ENCODE results near the gene LSAMP.

LSAMP gene

DNA sequence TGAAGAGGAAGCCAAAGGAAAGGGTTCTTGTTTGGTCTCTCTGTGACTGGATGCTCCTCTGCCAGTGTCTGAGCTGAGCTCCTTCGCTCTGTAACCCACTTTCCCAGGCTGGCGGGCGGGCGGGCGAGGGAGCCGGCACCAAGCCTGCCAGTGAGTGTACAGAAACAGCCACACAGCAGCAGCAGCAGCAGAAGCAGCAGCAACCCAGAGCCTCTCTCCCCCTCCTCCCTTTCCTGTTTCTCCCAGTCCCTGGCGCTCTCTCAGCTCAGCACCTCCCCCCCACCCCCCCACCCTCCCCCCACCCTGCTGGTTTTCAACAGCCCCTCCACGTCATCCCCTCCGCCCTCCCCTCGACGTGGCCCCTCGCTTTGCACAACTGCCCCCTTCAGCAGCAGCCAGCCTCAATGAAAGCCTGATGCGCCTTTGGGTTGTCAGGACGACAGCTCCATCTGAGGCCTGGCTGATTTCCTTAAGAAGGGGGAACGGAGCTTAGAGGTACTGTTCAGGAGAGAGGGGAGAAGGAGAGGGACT lies at the start of gene LSAMP:
Gene LSAMP, minus strand, starts transcription at position 177 of the 531 bp plus-strand sequence.
- Histone ChIP-seq H3K4me1 (ENCODE audit: insufficient read depth, low read length) (peaks cover 25% of the 10 kb centered on the region; the same call in 1 of the 2 replicates), H3K9ac (ENCODE audit: low read depth, low read length) (peak within 1 kb of the TSS; percentile 69), H3K36me3 (ENCODE audit: insufficient read depth, low read length) (no peaks in the 10 kb centered on the region), H3K9me3 (ENCODE audit: control insufficient read depth, insufficient read depth, low read length) (no peaks in the 10 kb centered on the region)

DNA sequence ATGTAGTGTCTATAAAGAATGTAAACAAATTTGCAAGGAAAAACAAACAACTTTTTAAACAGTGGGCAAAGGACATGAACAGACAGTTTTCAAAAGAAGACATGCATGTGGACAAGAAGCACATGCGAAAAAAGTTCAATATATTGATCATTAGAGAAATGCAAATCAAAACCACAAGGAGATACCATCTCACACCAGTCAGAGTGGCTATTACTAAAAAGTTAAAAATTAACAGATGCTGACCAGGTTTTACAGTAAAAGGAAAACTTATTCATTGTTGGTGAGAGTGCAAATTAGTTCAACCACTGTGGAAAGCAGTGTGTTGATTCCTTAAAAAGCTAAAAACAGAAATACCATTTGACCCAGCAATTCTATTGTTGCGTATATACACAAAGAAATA lies 47.1 kb upstream of the LSAMP start:
- H3K4me1 ChIP-seq (ENCODE audit: insufficient read depth, low read length): no peaks in the 10 kb centered on the region
- H3K9me3 ChIP-seq (ENCODE audit: control insufficient read depth, insufficient read depth, low read length): no peaks in the 10 kb centered on the region
- H3K9ac ChIP-seq (ENCODE audit: low read depth, low read length): no peak overlapping the region
- H3K36me3 ChIP-seq (ENCODE audit: insufficient read depth, low read length): no peaks in the 10 kb centered on the region

DNA sequence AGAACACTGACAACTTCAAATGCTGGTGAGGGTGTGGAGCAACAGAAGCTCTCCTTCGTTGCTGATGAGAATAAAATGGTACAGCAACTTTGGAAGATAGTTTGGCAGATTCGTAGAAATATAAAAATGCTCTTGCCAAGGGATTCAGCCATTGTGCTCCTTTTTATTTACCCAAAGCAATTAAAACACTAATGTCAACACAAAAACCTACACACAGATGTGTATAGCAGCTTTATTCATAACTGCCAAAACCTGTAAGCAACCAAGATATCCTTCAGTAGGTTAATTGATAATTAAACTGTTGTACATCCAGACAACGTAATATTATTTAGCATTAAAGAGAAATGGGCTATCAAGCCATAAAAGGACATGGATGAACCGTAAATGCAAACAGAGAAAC lies 37.8 kb upstream of the LSAMP start:
- Histone ChIP-seq H3K9me3 (ENCODE audit: control insufficient read depth, insufficient read depth, low read length) (peaks cover 12% of the 10 kb centered on the region), H3K36me3 (ENCODE audit: insufficient read depth, low read length) (no peaks in the 10 kb centered on the region), H3K4me1 (ENCODE audit: insufficient read depth, low read length) (no peaks in the 10 kb centered on the region), H3K9ac (ENCODE audit: low read depth, low read length) (no peak overlapping the region)

DNA sequence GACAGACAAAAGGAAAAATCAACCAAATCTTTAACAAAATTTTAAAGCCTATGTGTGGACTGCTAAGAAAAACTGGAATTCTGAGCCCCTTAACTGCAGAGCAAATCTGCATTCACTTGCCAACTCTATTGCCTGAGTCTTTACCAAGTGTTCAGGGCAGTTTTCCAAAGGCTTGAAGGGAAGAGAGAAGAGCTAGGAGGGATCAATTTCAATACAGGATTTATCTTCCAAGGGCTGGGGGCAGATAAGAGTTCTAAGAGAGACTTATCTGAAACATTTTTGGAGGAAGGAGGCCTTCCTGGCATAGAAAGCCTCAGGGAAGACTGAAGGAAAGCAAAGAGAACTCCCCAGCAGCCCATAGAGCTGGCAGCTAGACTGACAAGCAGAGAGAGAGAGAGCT lies 31.4 kb upstream of the LSAMP start:
- Histone ChIP-seq H3K4me1 (ENCODE audit: insufficient read depth, low read length) (0 out of 2 replicates have a peak, but pooled peaks cover 8% of the 10 kb centered on the region), H3K9ac (ENCODE audit: low read depth, low read length) (no peak overlapping the region), H3K9me3 (ENCODE audit: control insufficient read depth, insufficient read depth, low read length) (peaks cover 12% of the 10 kb centered on the region), H3K36me3 (ENCODE audit: insufficient read depth, low read length) (no peaks in the 10 kb centered on the region)

DNA sequence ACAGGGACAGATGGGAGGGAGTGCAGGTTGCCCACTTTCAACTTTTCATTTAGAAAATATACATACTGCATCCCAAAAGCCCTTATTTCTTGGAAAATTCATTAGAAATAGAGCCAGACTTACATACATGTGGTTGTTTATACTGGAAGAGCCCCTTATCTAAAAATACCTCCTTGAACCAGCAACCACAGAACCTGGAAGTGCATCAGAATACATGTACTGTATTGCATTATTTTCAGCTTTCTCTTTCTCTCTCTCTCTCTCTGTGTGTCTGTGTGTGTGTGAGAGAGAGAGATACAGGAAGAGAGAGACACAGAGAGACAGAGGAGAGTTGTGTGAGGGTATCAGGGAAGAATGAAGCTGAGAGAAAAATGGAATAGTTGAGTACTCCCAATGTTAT lies 29.5 kb upstream of the LSAMP start:
- Histone ChIP-seq H3K9me3 (ENCODE audit: control insufficient read depth, insufficient read depth, low read length) (peaks cover 11% of the 10 kb centered on the region), H3K9ac (ENCODE audit: low read depth, low read length) (no peak overlapping the region), H3K4me1 (ENCODE audit: insufficient read depth, low read length) (0 out of 2 replicates have a peak, but pooled peaks cover 8% of the 10 kb centered on the region), H3K36me3 (ENCODE audit: insufficient read depth, low read length) (no peaks in the 10 kb centered on the region)

DNA sequence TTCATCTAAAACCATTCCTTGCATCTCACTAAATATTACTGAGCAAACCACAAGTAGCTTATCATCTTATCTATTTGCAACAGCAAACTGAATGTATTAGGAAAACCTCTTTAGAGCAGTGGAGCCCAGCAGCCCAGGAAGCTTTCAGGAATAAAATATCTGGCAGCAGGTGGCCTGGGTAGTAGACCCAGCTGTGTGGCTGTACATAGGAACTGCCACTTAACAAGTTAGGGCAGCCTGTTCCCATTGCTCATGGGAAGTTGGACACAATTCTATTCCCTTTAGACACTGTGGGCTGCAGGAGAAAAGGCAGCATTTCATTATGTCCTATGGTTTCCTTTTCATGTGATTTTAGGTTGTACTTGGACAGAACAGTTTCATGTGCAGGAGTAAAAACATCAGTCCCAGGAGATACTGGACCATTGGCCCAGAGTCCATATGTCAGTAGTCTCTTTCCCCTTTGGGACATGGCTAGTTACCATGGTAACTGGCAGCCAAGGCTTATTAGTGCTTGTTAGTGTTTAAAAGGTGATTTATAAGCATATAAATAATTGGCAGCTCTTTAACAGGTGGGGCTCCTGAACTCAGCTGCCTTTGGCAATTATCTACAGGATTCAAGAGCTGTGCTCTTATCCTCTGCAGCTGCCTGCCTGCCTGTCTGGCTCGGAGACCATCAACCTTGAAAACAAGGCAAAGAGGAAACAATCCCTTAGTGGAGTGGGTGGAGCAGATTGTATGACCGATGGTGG lies 28.9 kb upstream of the LSAMP start:
- Histone ChIP-seq H3K9ac (ENCODE audit: low read depth, low read length) (no peak overlapping the region), H3K9me3 (ENCODE audit: control insufficient read depth, insufficient read depth, low read length) (peaks cover 6% of the 10 kb centered on the region), H3K4me1 (ENCODE audit: insufficient read depth, low read length) (0 out of 2 replicates have a peak, but pooled peaks cover 8% of the 10 kb centered on the region), H3K36me3 (ENCODE audit: insufficient read depth, low read length) (no peaks in the 10 kb centered on the region)

DNA sequence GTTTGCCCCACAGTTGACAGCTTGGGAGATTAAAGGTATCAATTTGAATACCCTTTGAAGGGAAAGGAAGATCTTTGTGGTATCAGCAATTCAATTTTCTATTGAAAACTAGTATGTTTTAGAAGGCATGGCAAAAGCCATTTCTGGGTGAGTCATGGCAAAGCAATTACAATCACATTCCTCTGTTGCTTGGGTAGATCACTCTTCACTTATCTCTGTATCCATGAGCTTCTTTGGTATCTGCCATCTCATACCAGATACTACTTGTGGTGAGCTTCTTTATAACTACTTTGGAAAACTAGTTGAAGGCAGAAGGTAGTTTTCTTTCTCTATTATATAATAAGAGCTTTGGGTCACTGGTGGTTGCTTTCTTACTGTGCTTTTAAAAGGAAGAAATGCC lies 28.3 kb upstream of the LSAMP start:
- no peak overlapping the region for H3K9ac ChIP-seq (ENCODE audit: low read depth, low read length)
- no peaks in the 10 kb centered on the region; the same call in none of the 2 replicates for H3K9me3 ChIP-seq (ENCODE audit: control insufficient read depth, insufficient read depth, low read length)
- H3K36me3 ChIP-seq (ENCODE audit: insufficient read depth, low read length): no peaks in the 10 kb centered on the region
- H3K4me1 ChIP-seq (ENCODE audit: insufficient read depth, low read length): 0 out of 2 replicates have a peak, but pooled peaks cover 8% of the 10 kb centered on the region

DNA sequence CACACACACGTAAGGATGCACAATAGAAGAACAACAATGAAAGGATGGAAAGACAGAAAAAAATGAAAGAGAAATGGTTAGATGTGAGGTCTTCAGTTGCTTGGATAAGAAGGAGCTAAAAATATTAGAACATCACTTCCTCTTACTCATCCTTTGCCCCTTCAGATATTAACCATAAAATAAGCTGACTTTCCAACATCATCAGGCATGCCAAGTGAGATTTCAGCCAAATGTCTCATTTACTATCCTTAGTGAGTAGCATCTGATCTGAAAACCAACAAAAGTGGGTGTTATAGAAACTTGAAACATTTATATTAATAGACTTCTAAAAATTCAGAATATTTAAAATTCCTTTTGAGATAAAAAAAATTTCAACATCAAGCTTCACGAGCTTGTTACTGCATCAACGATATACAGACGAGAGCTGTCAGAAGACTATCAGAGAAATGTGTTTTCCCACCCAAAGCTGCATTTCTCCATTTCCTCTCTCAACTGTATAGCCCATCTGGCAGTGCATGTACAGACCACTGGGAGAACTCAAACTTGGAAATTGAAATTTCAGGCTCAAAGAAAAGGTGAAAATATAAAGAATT lies 25.4 kb upstream of the LSAMP start:
- H3K9ac ChIP-seq (ENCODE audit: low read depth, low read length): no peak overlapping the region
- 0 out of 2 replicates have a peak, but pooled peaks cover 8% of the 10 kb centered on the region for H3K4me1 ChIP-seq (ENCODE audit: insufficient read depth, low read length)
- H3K36me3 ChIP-seq (ENCODE audit: insufficient read depth, low read length): no peaks in the 10 kb centered on the region
- no peaks in the 10 kb centered on the region for H3K9me3 ChIP-seq (ENCODE audit: control insufficient read depth, insufficient read depth, low read length)

DNA sequence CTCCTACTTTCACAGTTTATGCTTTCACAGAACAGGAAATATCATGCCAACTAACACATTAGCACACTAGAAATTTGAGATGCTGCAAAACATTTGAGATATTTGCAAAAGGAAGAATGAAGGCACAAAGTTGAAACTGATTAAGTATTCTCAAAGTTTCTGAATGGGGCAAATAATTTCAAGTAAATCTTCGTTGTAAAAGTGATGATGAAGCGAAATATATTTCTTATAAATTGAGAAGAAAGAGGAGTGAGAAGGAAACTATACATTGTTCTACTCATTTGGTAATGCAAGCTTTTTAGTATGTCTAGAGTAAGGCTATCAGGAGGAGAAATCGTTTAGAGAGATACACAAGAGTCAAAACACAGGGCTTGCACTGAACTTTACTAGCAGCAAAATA lies 24.3 kb upstream of the LSAMP start:
- Histone ChIP-seq H3K36me3 (ENCODE audit: insufficient read depth, low read length) (no peaks in the 10 kb centered on the region), H3K4me1 (ENCODE audit: insufficient read depth, low read length) (0 out of 2 replicates have a peak, but pooled peaks cover 8% of the 10 kb centered on the region), H3K9me3 (ENCODE audit: control insufficient read depth, insufficient read depth, low read length) (no peaks in the 10 kb centered on the region), H3K9ac (ENCODE audit: low read depth, low read length) (no peak overlapping the region)

DNA sequence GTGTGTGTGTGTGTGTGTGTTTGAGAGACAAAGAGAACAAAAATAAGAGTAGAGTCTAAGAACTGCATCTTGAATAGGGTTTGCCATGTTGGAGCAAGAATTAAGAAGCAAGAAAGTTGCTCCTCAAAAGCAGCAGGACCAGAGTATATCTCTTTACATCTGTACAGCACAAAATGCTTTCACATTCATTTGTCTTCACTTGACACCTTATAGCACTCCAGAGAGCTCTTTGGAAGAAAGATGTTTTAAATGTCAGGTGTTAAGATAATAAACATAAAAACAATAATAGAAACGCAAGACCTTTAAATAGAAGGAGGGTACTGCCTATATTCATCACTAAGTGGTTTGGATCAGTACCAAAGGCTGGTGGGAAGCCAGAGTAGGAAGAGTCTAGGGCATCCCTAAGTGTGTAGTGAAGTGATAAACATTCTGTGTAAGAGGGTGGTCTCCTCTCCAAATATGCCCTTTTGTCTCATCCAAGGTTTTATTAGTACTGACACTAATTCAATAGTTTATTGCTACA lies 19.1 kb upstream of the LSAMP start:
- Histone ChIP-seq H3K36me3 (ENCODE audit: insufficient read depth, low read length) (no peaks in the 10 kb centered on the region), H3K4me1 (ENCODE audit: insufficient read depth, low read length) (no peaks in the 10 kb centered on the region), H3K9me3 (ENCODE audit: control insufficient read depth, insufficient read depth, low read length) (no peaks in the 10 kb centered on the region), H3K9ac (ENCODE audit: low read depth, low read length) (no peak overlapping the region)

DNA sequence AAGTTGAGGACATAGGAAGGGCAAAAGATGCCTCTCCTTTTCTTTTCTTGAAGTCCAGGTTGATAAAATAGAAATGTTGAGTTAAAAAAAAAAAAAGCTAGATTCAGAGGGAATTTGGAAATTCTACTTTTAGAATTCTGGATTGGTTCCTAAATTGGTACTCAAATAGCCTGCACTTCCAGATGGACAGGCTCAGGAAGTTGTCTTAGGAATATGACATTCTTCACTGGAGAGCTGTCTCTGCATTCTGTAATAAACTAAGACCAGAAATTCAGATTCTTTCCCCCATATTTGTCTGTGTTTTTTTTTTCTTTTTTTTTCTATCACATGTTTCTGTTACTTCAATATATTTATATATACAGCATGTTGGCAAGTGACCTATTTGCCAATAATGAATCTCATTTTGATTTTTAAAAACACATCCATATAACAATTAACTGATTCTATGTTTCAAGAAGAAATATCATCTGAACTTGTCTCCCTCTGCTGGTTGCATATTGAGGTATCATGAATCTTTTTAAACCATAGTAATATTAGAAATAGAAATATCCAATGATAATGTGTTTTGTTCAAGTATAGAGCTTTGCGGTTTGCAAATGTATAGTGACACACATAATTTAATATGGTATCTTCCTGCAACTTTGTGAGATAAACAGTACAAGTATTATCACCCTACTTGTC lies 8.5 kb upstream of the LSAMP start:
- no peak overlapping the region for H3K9ac ChIP-seq (ENCODE audit: low read depth, low read length)
- no peaks in the 10 kb centered on the region for H3K9me3 ChIP-seq (ENCODE audit: control insufficient read depth, insufficient read depth, low read length)
- peaks cover 7% of the 10 kb centered on the region; the same call in 1 of the 2 replicates for H3K4me1 ChIP-seq (ENCODE audit: insufficient read depth, low read length)
- no peaks in the 10 kb centered on the region for H3K36me3 ChIP-seq (ENCODE audit: insufficient read depth, low read length)

DNA sequence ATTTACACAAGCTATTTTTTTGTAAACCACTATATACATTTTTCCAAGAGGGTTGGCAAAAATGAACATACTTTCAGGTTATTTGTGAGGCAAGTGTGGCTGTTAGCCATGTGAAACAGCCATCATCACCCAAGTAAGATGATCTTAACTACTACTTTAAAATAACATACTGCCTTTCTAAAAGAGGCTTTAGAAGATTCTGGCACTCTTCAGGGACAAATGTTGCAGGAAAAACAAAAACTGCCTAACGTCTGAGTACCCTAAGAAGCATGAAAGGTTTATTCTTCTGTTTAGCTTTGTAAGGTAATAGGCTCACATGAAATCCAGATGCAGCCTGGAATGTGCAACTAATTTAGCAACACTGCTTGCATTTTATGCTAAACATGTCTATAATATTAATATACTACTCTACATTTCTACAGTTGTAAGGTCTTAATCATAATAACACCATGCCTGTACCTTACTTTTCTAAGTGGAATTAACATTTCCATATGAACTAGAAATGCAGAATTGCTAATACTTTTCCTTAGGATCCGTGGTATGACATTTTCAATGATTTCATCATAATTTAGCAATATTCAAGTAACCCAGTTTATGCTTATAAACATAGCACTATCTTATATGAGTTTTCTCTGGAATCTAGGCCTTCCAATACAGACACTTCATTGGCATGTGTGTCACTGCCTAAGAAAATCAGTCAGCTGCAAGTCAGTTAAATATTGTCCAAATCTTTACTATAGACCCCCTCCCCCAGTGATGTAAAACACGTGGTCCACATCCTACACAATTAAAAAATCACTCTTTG lies 4.5 kb upstream of the LSAMP start:
- H3K9ac ChIP-seq (ENCODE audit: low read depth, low read length): no peak overlapping the region
- peaks cover 18% of the 10 kb centered on the region for H3K4me1 ChIP-seq (ENCODE audit: insufficient read depth, low read length)
- no peaks in the 10 kb centered on the region for H3K36me3 ChIP-seq (ENCODE audit: insufficient read depth, low read length)
- no peaks in the 10 kb centered on the region for H3K9me3 ChIP-seq (ENCODE audit: control insufficient read depth, insufficient read depth, low read length)

DNA sequence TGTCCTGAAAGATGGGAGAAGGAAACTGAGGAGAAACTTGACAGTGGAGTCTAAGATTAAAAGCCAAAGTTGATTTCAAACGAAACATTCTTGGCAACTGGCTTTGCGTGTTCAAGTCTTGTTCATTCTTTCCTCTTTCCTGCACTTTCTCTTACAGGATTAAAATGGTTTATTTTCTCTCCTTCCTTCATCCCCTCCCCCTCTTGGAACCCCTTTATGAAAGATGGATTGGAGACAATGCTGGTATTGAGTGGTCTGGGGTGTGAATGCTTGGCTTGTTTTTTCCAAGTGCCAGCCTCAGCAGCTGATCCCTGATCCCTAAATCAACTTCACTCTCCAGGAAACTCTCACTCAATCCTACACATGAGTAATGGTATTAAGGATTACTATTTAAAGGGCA lies 703 bp upstream of the LSAMP start:
- Histone ChIP-seq H3K9me3 (ENCODE audit: control insufficient read depth, insufficient read depth, low read length) (no peaks in the 10 kb centered on the region), H3K4me1 (ENCODE audit: insufficient read depth, low read length) (peaks cover 25% of the 10 kb centered on the region; the same call in 1 of the 2 replicates), H3K36me3 (ENCODE audit: insufficient read depth, low read length) (no peaks in the 10 kb centered on the region), H3K9ac (ENCODE audit: low read depth, low read length) (peak overlapping the region; percentile 30; the same call in 1 of the 2 replicates)

Measured in ES-I3 (cell line).